DND-41 (cell line): ENCODE measurements around the gene ILRUN.

Source experiments
- ATAC-seq: fragments of 200-7000 bp; cut with Tn5 transposase; 3 replicates; pipeline ENCODE4 v1.9.1; 2021; ENCODE audit warnings: low read depth; ENCODE audit not compliant: insufficient read depth
- DNase-seq: peaks from one replicate; pipeline ENCODE4 v3.0.0-alpha.2; 2020
- H2AFZ ChIP-seq: 2 replicates; pipeline ENCODE4 v1.6.0; 2012; ENCODE audit warnings: low read depth, low read length
- H3K27ac ChIP-seq: 2 replicates; pipeline ENCODE4 v1.5.1; 2012; ENCODE audit warnings: low read length, inconsistent platforms
- H3K27me3 ChIP-seq: fragments of 200-600 bp; sonication (generic); 2 replicates; pipeline ENCODE4 v1.6.0; 2012; ENCODE audit warnings: low read length, mild to moderate bottlenecking, inconsistent platforms; ENCODE audit not compliant: insufficient read depth, poor library complexity
- H3K36me3 ChIP-seq: 2 replicates; pipeline ENCODE4 v1.5.1; 2012; ENCODE audit warnings: low read length, inconsistent platforms; ENCODE audit not compliant: insufficient read depth
- H3K4me1 ChIP-seq: 2 replicates; pipeline ENCODE4 v1.5.1; 2012; ENCODE audit warnings: mild to moderate bottlenecking, low read length; ENCODE audit not compliant: insufficient read depth
- H3K4me2 ChIP-seq: 2 replicates; pipeline ENCODE4 v1.6.0; 2012; ENCODE audit warnings: mild to moderate bottlenecking, moderate library complexity, low read length, inconsistent platforms; ENCODE audit not compliant: insufficient read depth
- H3K4me3 ChIP-seq, 2 experiments: fragments of 200-600 bp in 1 of 2; shearing (Covaris generic) in 1 of 2; 2 replicates each; pipeline ENCODE4 v1.5.1; 2012 to 2016; ENCODE audit warnings: inconsistent platforms in 2 of 2, low read length in 2 of 2, mild to moderate bottlenecking in 2 of 2, low read depth in 1 of 2, moderate library complexity in 1 of 2
- H3K79me2 ChIP-seq: 2 replicates; pipeline ENCODE4 v1.6.0; 2012; ENCODE audit warnings: low read length, inconsistent platforms; ENCODE audit not compliant: insufficient read depth
- H3K9ac ChIP-seq: 2 replicates; pipeline ENCODE4 v1.6.0; 2012; ENCODE audit warnings: low read depth, mild to moderate bottlenecking, inconsistent platforms, low read length, moderate library complexity
- H3K9me3 ChIP-seq: 2 replicates; pipeline ENCODE4 v1.5.1; 2012; ENCODE audit warnings: low read length, moderate library complexity, mild to moderate bottlenecking, inconsistent platforms; ENCODE audit not compliant: insufficient read depth, severe bottlenecking
- H4K20me1 ChIP-seq: 2 replicates; pipeline ENCODE4 v1.6.0; 2012; ENCODE audit warnings: low read length; ENCODE audit not compliant: insufficient read depth
- EZH2 ChIP-seq: IDR thresholded peaks from 3 replicates; pipeline ENCODE4 v1.6.1; 2012; ENCODE audit warnings: borderline replicate concordance, low read depth, mild to moderate bottlenecking, moderate library complexity, low read length, inconsistent platforms; ENCODE audit not compliant: severe bottlenecking
- TF ChIP-seq, protein P1 (sequence below): IDR thresholded peaks from 2 replicates; pipeline ENCODE4 v1.5.1; 2012; ENCODE audit warnings: borderline replicate concordance, low read length, moderate library complexity, mild to moderate bottlenecking; ENCODE audit not compliant: poor library complexity, severe bottlenecking; ENCODE audit errors: extremely low read depth

The ILRUN gene

DNA sequence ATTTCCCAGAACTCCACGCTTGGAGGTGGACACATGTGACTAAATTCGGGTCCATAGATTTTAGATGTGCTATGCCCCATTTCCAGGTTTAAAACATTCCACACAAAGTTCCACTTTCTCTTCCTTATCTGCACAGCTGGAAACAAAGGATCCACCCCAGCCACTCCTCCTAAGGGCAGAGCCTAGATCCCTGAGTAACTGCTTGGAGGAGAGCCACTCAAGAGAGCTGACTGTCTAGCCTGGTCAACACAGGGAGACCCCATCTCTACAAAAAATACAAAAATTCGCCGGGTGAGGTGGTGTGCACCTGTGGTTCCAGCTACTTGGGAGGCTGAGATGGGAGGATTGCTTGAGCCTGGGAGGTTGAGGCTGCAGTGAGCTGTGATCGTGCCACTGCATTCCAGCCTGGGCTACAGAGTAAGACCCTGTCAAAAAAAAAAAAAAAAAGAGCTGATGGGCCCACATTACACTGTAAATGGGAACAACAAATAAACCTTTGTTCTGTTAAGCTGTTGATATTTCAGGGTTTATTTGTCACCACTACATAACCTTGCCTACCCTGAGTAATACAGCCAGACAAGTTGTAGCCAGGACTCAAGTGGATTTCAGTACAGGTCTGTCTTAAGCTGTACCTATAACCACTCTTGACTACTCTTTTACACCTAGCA is 35.0 kb upstream of the ILRUN start:
- no peak for ATAC-seq
- TF ChIP-seq, protein P1, sequence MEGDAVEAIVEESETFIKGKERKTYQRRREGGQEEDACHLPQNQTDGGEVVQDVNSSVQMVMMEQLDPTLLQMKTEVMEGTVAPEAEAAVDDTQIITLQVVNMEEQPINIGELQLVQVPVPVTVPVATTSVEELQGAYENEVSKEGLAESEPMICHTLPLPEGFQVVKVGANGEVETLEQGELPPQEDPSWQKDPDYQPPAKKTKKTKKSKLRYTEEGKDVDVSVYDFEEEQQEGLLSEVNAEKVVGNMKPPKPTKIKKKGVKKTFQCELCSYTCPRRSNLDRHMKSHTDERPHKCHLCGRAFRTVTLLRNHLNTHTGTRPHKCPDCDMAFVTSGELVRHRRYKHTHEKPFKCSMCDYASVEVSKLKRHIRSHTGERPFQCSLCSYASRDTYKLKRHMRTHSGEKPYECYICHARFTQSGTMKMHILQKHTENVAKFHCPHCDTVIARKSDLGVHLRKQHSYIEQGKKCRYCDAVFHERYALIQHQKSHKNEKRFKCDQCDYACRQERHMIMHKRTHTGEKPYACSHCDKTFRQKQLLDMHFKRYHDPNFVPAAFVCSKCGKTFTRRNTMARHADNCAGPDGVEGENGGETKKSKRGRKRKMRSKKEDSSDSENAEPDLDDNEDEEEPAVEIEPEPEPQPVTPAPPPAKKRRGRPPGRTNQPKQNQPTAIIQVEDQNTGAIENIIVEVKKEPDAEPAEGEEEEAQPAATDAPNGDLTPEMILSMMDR = no peak
- no peak for TF ChIP-seq EZH2
- no peaks in the 10 kb centered on the region for H4K20me1 ChIP-seq
- H3K9ac ChIP-seq = no peak overlapping the region
- no peak overlapping the region for H3K4me2 ChIP-seq
- no peaks in the 10 kb centered on the region for H3K36me3 ChIP-seq
- no peak overlapping the region for H3K4me3 ChIP-seq
- no peak overlapping the region for H2AFZ ChIP-seq
- H3K27ac ChIP-seq = no peak overlapping the region
- DNase-seq = no peak
- no peaks in the 10 kb centered on the region for H3K9me3 ChIP-seq
- H3K27me3 ChIP-seq = no peaks in the 10 kb centered on the region
- H3K79me2 ChIP-seq = no peaks in the 10 kb centered on the region
- no peaks in the 10 kb centered on the region for H3K4me1 ChIP-seq

DNA sequence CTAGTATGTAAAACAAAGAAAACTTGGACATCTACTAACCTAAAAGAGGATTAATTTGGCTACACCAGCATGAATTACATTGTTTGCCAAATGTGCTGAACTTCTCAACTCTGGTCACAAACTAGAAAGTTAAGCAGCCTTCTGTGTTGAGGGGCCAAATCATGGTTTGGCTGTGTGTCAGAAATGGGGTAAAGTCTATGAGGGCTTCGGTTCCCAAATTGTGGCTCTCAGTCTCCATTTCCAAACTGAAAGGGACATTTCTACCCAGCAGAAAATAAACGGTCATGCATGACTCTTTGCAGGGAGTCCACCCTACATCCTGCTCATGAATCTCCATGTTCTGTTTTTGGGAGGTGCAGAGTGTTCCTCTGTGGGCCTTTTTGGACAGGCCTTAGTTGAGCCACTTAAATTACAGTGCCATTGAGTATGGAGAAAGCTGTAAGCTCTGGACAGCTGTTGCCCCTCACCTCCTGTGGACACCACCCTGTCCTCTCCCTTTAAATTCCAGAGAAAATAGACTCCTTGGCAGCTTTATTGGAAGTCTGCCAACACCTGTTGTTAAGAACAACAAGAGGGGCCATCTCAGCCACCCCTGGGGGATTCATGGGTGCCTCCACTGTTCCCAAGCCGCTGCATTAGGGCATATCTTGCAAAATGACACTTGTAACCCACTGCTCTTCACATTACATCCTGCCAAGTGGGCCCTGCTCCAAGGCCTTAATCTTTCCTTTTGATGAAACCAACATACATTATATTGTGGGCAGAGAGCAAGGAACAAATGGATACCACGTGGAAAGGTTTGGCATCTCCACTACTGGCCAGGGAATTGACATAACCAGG is 33.3 kb upstream of the ILRUN start:
- no peaks in the 10 kb centered on the region for H3K9me3 ChIP-seq
- no peaks in the 10 kb centered on the region for H3K36me3 ChIP-seq
- no peak overlapping the region for H3K4me2 ChIP-seq
- H4K20me1 ChIP-seq = no peaks in the 10 kb centered on the region
- no peak overlapping the region for H3K4me3 ChIP-seq
- no peak overlapping the region for H2AFZ ChIP-seq
- no peak overlapping the region for H3K9ac ChIP-seq
- DNase-seq (no peak), ATAC-seq (no peak)
- no peak overlapping the region for H3K27ac ChIP-seq
- no peaks in the 10 kb centered on the region for H3K27me3 ChIP-seq
- H3K79me2 ChIP-seq = no peaks in the 10 kb centered on the region
- no peak for TF ChIP-seq EZH2
- H3K4me1 ChIP-seq = no peaks in the 10 kb centered on the region

DNA sequence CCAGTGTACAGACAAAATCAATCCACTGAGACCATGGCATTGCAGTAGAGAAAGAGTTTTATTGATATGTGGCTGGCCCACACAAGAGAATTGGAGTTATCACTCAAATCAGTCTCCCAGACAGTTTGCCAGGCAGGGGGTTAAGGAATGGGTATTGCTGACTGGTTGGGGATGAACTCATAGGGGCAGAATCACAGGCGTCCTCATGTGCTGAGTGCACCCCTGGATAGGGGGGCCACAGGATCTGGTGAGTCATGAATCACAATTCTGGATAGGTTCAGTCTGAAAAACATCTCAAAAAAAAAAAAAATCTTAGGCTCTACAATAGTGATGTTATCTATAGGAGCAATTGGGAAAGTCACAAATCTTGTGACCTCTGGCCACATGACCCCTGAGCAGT is 29.5 kb upstream of the ILRUN start:
- H3K4me2 ChIP-seq = no peak overlapping the region
- H3K9ac ChIP-seq = no peak overlapping the region
- DNase-seq (no peak), ATAC-seq (no peak)
- no peak overlapping the region for H2AFZ ChIP-seq
- no peaks in the 10 kb centered on the region for H3K27me3 ChIP-seq
- H3K9me3 ChIP-seq = no peaks in the 10 kb centered on the region
- TF ChIP-seq, protein P1 = no peak
- H3K79me2 ChIP-seq = no peaks in the 10 kb centered on the region
- H3K36me3 ChIP-seq = no peaks in the 10 kb centered on the region
- no peak overlapping the region for H3K27ac ChIP-seq
- H3K4me1 ChIP-seq = no peaks in the 10 kb centered on the region
- H4K20me1 ChIP-seq = no peaks in the 10 kb centered on the region
- no peak overlapping the region for H3K4me3 ChIP-seq

DNA sequence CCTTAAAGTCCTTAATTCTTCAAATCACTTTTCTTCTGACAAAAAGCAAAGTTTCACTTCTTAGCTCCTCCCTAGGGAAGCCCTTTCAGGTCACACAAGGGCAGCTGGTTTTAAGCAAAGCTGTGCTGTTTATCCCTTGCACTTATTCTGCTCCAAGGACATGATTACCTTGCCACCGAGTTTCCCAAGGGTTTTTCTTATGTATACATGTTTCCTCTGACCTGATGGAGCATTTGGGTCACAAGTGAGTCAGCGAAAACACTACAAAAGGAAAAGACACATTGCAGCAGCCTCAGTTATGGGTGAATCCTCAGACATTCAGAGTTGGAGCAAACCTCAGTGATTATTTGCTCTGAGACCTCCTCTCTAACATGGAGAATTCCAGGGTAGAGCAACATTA is 26.6 kb upstream of the ILRUN start:
- H3K27ac ChIP-seq = no peak overlapping the region
- no peak overlapping the region for H2AFZ ChIP-seq
- no peaks in the 10 kb centered on the region for H3K27me3 ChIP-seq
- no peaks in the 10 kb centered on the region for H3K79me2 ChIP-seq
- no peaks in the 10 kb centered on the region for H3K9me3 ChIP-seq
- no peak overlapping the region for H3K4me3 ChIP-seq
- no peak overlapping the region for H3K9ac ChIP-seq
- DNase-seq = no peak
- no peak overlapping the region for H3K4me2 ChIP-seq
- no peaks in the 10 kb centered on the region for H3K36me3 ChIP-seq
- H3K4me1 ChIP-seq = no peaks in the 10 kb centered on the region
- no peak for TF ChIP-seq EZH2
- TF ChIP-seq, protein P1 = no peak
- ATAC-seq = no peak
- H4K20me1 ChIP-seq = no peaks in the 10 kb centered on the region
